Esophagus squamous epithelium (tissue), 5 donors: ENCODE results near the gene TAC1. TPM values are rescaled to one million over a fixed set of nuclear protein-coding genes. Genes with fewer than 3 reads are reported as not detected.
"Not testable (repeated sequence)": the region's sequence is repeated elsewhere in the genome, so short reads cannot be mapped to it uniquely, and the experiment has no call there.

Experiments
- DNase-seq: peaks from one replicate; lab custom pipeline; 2025; lab: John Stamatoyannopoulos, UW
- H3K27ac ChIP-seq, 4 donors: fragments of 200-600 bp; sonication (generic); one replicate each; pipeline ENCODE4 v1.5.1; 2016 to 2019; ENCODE audit warnings: mild to moderate bottlenecking in 1 of 4
- H3K27me3 ChIP-seq, 4 donors: fragments of 200-600 bp; sonication (generic); 1 replicate in 3 of 4; 2 replicates in 1 of 4; pipeline versions ENCODE4 v1.5.1 to v1.6.0; 2017 to 2021; ENCODE audit warnings: antibody characterized with exemption in 1 of 4
- H3K36me3 ChIP-seq, 3 donors: fragments of 200-600 bp; sonication (generic); one replicate each; pipeline ENCODE4 v1.5.1; 2016 to 2019
- H3K4me1 ChIP-seq, 3 donors: fragments of 200-600 bp; sonication (generic); one replicate each; pipeline ENCODE4 v1.5.1; 2017 to 2019
- H3K4me3 ChIP-seq, 4 donors: fragments of 200-600 bp; sonication (generic); 1 replicate in 3 of 4; 2 replicates in 1 of 4; pipeline ENCODE4 v1.5.1; 2016 to 2019; ENCODE audit warnings: mild to moderate bottlenecking in 2 of 4, moderate library complexity in 1 of 4
- H3K9me3 ChIP-seq, 3 donors: fragments of 200-600 bp; sonication (generic); one replicate each; pipeline ENCODE4 v1.5.1; 2016 to 2019
- CTCF ChIP-seq, 6 experiments: fragments of 450-650 bp in 4 of 6; fragments of 200-600 bp in 2 of 6; sonication (generic) in 2 of 6; IDR thresholded peaks; one replicate each; pipeline ENCODE4 v1.5.1; 2016 to 2019; ENCODE audit warnings: antibody characterized with exemption in 6 of 6, mild to moderate bottlenecking in 4 of 6, moderate library complexity in 4 of 6
- POLR2A ChIP-seq, 4 donors: fragments of 450-650 bp; IDR thresholded peaks; one replicate each; pipeline ENCODE4 v1.6.1; 2017; ENCODE audit warnings: antibody characterized with exemption in 4 of 4, mild to moderate bottlenecking in 4 of 4, moderate library complexity in 3 of 4
- WGBS, 2 donors: methylation state at CpG; one replicate each; pipeline ENCODE4 v1.1.5; 2018; 5-methylcytosine and 5-hydroxymethylcytosine counted together
- intact Hi-C: fragments of 100-400 bp; cut with DNase I; formaldehyde crosslinking; loops from one replicate; pipeline ENCODE4 v1.15.0; 2022
- total RNA-seq, 4 donors: library from RNA; depleted of rRNA; stranded (reverse); fragments of >200 nt; gene quantifications; one replicate each; pipeline ENCODE4 v1.1.0, GENCODE V29; 2016
- donor health status: DM: yes; HTN: yes; CAD: no.

TAC1 gene
- total RNA-seq, 4 donors from 2014 or later = not detected

GRCh38 chr7:97771576-97771975, 39.7 kb downstream of the TAC1 start:
- Histone ChIP-seq H3K36me3 (no peaks in the 10 kb centered on the region), H3K9me3 (no peaks in the 10 kb centered on the region), H3K27ac (no peak overlapping the region), H3K4me1 (no peaks in the 10 kb centered on the region), H3K4me3 (no peak overlapping the region), H3K27me3 (no peaks in the 10 kb centered on the region)
- WGBS, 2 donors = 51 to 59% methylated on average over 5 to 6 of the region's 6 CpGs
- TF ChIP-seq POLR2A (IDR thresholded peaks at IDR 0.05) (no peak), CTCF (IDR thresholded peaks at IDR 0.05) (no peak)
- DNase-seq = no peak
- intact Hi-C loops = no loop called here

GRCh38 chr7:97772045-97772901, 40.4 kb downstream of the TAC1 start:
- Histone ChIP-seq H3K27ac (no peak overlapping the region), H3K9me3 (no peaks in the 10 kb centered on the region), H3K36me3 (no peaks in the 10 kb centered on the region), H3K4me1 (no peaks in the 10 kb centered on the region), H3K4me3 (no peak overlapping the region), H3K27me3 (no peaks in the 10 kb centered on the region)
- intact Hi-C loops = no loop called here
- WGBS, 2 donors = 57 to 62% methylated on average over 4 of the region's 4 CpGs
- TF ChIP-seq POLR2A (IDR thresholded peaks at IDR 0.05) (no peak), CTCF (IDR thresholded peaks at IDR 0.05) (no peak)
- no peak for DNase-seq

- intact Hi-C loops, H3K27me3 ChIP-seq, H3K9me3 ChIP-seq, H3K4me3 ChIP-seq, H3K36me3 ChIP-seq, H3K27ac ChIP-seq, DNase-seq, H3K4me1 ChIP-seq: not testable (repeated sequence)
- 83 to 91% methylated on average over 6 to 7 of the region's 7 CpGs for WGBS, 2 donors
These were observed 54.5 kb downstream of the TAC1 start for GRCh38 chr7:97786398-97786797.

Other genes with a start within 250 kb of the TAC1 start
- gene ASNS, start 140.3 kb downstream of the TAC1 start, total RNA-seq = 10 to 100 TPM in 2 of 4 donors, 1 to 10 TPM in 2; 7.5 to 19.8 (median 10.7) TPM